ENCODE results near the gene PGBD5.
A peak's percentile ranks its signal among the peaks of the same experiment; 100 is the strongest.
"Not testable (repeated sequence)": the region's sequence is repeated elsewhere in the genome, so short reads cannot be mapped to it uniquely, and the experiment has no call there.

The PGBD5 gene

DNA sequence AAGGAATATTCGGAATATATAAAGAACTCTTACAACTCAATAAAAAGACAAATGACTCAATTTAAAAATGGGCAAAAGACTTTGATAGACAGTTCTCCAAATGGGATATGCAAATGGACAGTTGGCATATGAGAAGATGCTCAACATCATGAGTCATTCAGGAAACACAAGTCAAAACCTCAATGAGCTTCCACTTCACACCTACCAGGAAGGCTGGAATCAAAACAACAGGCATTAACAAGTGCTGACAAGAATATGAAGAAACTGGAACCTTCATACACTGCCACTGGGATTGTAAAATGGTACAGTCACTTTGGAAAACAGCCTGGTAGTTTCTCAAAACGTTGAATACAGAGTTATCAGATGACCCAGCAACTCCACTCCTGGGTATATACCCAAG is 17.2 kb downstream of the PGBD5 start:
- H3K36me3 ChIP-seq (replicated peaks; ENCODE audit: low read depth, low read length): no peaks in the 10 kb centered on the region
- H3K4me2 ChIP-seq (ENCODE audit: low read length): no peak overlapping the region
- H3K4me3 ChIP-seq (ENCODE audit: low read length): no peak overlapping the region
- no peak overlapping the region for H2AFZ ChIP-seq (ENCODE audit: low read depth, low read length)
- peaks cover 10% of the 10 kb centered on the region; the same call in 1 of the 2 replicates for H3K27me3 ChIP-seq (ENCODE audit: low read depth, low read length)
- H3K9me3 ChIP-seq (ENCODE audit: insufficient read depth, low read length): no peaks in the 10 kb centered on the region
- no peaks in the 10 kb centered on the region for H4K20me1 ChIP-seq (ENCODE audit: insufficient read depth, low read length)
- no peaks in the 10 kb centered on the region for H3K79me2 ChIP-seq (ENCODE audit: low read length)
- no peak overlapping the region for H3K9ac ChIP-seq (ENCODE audit: low read length)
- peaks cover 5% of the 10 kb centered on the region; the same call in 1 of the 2 replicates for H3K4me1 ChIP-seq (ENCODE audit: low read length)
- TF ChIP-seq EZH2phosphoT487 (IDR thresholded peaks at IDR 0.05; ENCODE audit: low read depth): no peak
- no peak overlapping the region for H3K27ac ChIP-seq (ENCODE audit: low read length)

GRCh38 chr1:230407351-230407750 is 18.8 kb downstream of the PGBD5 start:
- Histone ChIP-seq H3K9me3 (ENCODE audit: insufficient read depth, low read length) (no peaks in the 10 kb centered on the region), H3K9ac (ENCODE audit: low read length) (no peak overlapping the region), H4K20me1 (ENCODE audit: insufficient read depth, low read length) (no peaks in the 10 kb centered on the region), H3K27me3 (ENCODE audit: low read depth, low read length) (peaks cover 10% of the 10 kb centered on the region; the same call in 1 of the 2 replicates), H3K27ac (ENCODE audit: low read length) (no peak overlapping the region), H2AFZ (ENCODE audit: low read depth, low read length) (no peak overlapping the region), H3K36me3 (replicated peaks; ENCODE audit: low read depth, low read length) (no peaks in the 10 kb centered on the region), H3K4me3 (ENCODE audit: low read length) (no peak overlapping the region), H3K79me2 (ENCODE audit: low read length) (no peaks in the 10 kb centered on the region), H3K4me2 (ENCODE audit: low read length) (no peak overlapping the region), H3K4me1 (ENCODE audit: low read length) (peaks cover 5% of the 10 kb centered on the region; the same call in 1 of the 2 replicates)
- no peak for TF ChIP-seq EZH2phosphoT487 (IDR thresholded peaks at IDR 0.05; ENCODE audit: low read depth)

DNA sequence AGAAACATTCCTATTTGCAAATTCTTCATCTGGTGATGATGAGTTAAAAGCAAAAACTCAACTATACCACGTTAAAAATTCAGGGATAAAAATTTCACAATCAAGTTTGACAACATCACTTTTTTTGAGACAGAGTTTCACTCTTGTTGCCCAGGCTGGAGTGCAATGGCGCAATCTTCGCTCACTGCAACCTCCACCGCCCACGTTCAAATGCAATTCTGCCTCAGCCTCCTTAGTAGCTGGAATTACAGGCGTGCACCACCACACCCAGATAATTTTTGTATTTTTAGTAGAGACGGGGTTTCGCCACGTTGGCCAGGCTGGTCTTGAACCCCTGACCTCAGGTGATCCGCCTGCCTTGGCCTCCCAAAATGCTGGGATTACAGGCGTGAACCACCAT is 19.4 kb downstream of the PGBD5 start:
- H3K27me3 ChIP-seq (ENCODE audit: low read depth, low read length): peaks cover 10% of the 10 kb centered on the region; the same call in 1 of the 2 replicates
- not testable (repeated sequence) for H4K20me1 ChIP-seq (ENCODE audit: insufficient read depth, low read length); H3K9ac ChIP-seq (ENCODE audit: low read length); H3K79me2 ChIP-seq (ENCODE audit: low read length); H3K4me2 ChIP-seq (ENCODE audit: low read length); H3K27ac ChIP-seq (ENCODE audit: low read length); H2AFZ ChIP-seq (ENCODE audit: low read depth, low read length); H3K36me3 ChIP-seq (replicated peaks; ENCODE audit: low read depth, low read length); H3K4me3 ChIP-seq (ENCODE audit: low read length); H3K4me1 ChIP-seq (ENCODE audit: low read length); H3K9me3 ChIP-seq (ENCODE audit: insufficient read depth, low read length)

DNA sequence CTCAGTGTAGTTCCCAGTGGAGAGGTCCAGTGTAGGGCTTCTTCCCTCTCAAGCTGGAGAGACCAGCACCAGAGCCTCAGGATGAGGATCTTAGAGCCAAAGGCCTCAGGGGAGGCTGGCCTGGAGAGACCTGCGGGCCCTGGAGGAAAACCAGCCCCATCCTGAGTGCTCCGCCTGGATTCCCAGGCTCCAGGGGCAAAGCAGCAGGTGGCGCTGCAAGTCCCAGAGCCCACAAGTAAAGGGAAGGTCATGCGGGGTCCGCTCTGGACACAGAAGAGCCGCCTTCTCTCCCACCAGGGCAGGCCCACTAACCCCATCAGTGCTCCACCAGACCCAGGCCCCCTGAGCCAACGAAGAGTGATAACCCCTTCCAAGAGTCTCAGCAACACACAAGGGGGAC is 22.7 kb downstream of the PGBD5 start:
- TF ChIP-seq EZH2phosphoT487 (IDR thresholded peaks at IDR 0.05; ENCODE audit: low read depth) (no peak), CTCF (IDR thresholded peaks at IDR 0.05; ENCODE audit: low read depth, low read length) (peak; percentile 8; the same call in 1 of the 2 replicates)
- Histone ChIP-seq H3K4me3 (ENCODE audit: low read length) (no peak overlapping the region), H3K4me1 (ENCODE audit: low read length) (no peaks in the 10 kb centered on the region), H3K79me2 (ENCODE audit: low read length) (no peaks in the 10 kb centered on the region), H2AFZ (ENCODE audit: low read depth, low read length) (no peak overlapping the region), H3K27ac (ENCODE audit: low read length) (no peak overlapping the region), H4K20me1 (ENCODE audit: insufficient read depth, low read length) (no peaks in the 10 kb centered on the region), H3K4me2 (ENCODE audit: low read length) (no peak overlapping the region), H3K9me3 (ENCODE audit: insufficient read depth, low read length) (no peaks in the 10 kb centered on the region), H3K9ac (ENCODE audit: low read length) (no peak overlapping the region), H3K36me3 (replicated peaks; ENCODE audit: low read depth, low read length) (no peaks in the 10 kb centered on the region), H3K27me3 (ENCODE audit: low read depth, low read length) (0 out of 2 replicates have a peak, but pooled peaks cover 3% of the 10 kb centered on the region)

GRCh38 chr1:230401763-230402294 is 24.3 kb downstream of the PGBD5 start:
- no peak for TF ChIP-seq CTCF (IDR thresholded peaks at IDR 0.05; ENCODE audit: low read depth, low read length)
- TF ChIP-seq EZH2phosphoT487 (IDR thresholded peaks at IDR 0.05; ENCODE audit: low read depth): no peak
- Histone ChIP-seq H3K27me3 (ENCODE audit: low read depth, low read length) (no peaks in the 10 kb centered on the region), H3K79me2 (ENCODE audit: low read length) (no peaks in the 10 kb centered on the region), H3K4me3 (ENCODE audit: low read length) (no peak overlapping the region), H4K20me1 (ENCODE audit: insufficient read depth, low read length) (no peaks in the 10 kb centered on the region), H3K27ac (ENCODE audit: low read length) (no peak overlapping the region), H3K4me2 (ENCODE audit: low read length) (no peak overlapping the region), H3K9me3 (ENCODE audit: insufficient read depth, low read length) (no peaks in the 10 kb centered on the region), H3K36me3 (replicated peaks; ENCODE audit: low read depth, low read length) (no peaks in the 10 kb centered on the region), H2AFZ (ENCODE audit: low read depth, low read length) (no peak overlapping the region), H3K4me1 (ENCODE audit: low read length) (no peaks in the 10 kb centered on the region), H3K9ac (ENCODE audit: low read length) (no peak overlapping the region)
